Activated CD4-positive, CD25-positive, alpha-beta regulatory T cell treated with anti-CD3 and anti-CD28 coated beads, Interleukin-2, amount 50 U/mL, for 24 hours (primary cell): ENCODE measurements around the gene DLG2.
"Not testable (repeated sequence)": the region's sequence is repeated elsewhere in the genome, so short reads cannot be mapped to it uniquely, and the experiment has no call there.

Source experiments
- ATAC-seq, 2 donors: fragments of 150-1000 bp; cut with Tn5 transposase; one replicate each; pipeline ENCODE4 v1.10.0; 2021; ENCODE audit warnings: mild to moderate bottlenecking in 1 of 2, moderate library complexity in 1 of 2

Gene DLG2

DNA sequence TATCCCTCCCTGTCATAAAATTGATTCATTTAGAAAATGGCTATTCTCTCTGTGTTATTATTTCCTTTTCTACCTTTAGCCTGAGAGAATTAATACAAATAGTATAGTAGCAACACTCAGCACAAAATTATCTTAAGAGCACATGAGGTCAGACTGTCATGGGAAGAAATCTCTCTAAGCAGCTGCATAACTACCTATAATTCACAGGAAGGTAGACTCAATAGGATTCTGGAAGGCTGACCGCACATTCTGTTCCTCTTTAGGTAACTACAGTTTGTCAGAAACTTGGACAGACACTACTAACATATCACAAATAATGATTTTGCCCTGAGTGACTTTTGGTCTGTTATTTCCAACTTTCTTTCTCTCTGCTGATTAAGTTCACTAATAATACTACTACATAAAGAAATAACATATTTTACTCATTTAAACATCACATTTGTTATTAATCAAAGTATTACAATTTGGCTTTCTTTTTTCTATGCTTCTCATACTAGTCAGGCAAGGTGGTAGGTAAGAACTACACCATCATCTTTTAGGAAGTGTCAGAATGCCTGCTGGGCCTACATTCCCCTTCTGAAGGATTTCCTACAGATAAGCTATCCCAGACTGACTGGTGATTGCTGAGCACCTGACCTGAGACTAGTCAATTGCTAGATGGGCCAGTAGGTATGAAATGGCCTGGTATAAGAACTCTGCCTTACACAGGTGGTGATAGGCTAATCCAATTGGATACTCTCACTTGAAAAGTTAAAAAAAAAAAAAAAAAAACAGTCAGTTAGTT lies 325.1 kb downstream of the DLG2 start:
- ATAC-seq = no peak

DNA sequence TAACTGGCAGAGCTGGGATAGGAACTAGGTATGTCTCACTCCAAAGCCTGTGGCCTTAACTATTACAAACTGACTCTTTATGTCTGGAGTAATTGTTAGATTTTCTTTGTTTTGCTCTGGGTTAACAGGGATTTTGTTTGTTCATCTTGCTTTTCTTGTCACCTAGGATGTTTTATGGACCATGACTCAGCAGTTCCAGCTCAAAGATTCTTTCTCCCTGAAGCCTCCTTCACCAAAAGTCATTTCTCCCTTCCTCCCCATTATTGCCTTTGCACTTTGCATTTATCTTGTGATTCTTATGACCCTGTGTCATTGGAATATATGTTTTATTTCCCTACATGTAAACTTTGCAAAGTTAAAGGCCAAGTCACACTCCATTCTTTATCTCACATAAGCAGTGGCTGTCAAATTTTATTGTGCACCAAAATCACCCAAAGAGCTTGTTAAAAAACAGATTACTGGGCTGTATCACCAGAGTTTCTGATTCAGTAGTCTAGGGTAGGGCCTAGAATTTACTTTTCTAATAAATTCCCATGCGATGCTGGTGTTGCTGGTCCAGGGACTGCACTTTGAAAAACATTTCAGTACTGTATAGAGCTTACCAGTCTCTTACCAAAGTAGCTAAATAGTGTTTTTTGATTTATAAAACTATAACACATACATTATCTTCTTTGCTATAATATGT lies 327.7 kb downstream of the DLG2 start:
- ATAC-seq = no peak

DNA sequence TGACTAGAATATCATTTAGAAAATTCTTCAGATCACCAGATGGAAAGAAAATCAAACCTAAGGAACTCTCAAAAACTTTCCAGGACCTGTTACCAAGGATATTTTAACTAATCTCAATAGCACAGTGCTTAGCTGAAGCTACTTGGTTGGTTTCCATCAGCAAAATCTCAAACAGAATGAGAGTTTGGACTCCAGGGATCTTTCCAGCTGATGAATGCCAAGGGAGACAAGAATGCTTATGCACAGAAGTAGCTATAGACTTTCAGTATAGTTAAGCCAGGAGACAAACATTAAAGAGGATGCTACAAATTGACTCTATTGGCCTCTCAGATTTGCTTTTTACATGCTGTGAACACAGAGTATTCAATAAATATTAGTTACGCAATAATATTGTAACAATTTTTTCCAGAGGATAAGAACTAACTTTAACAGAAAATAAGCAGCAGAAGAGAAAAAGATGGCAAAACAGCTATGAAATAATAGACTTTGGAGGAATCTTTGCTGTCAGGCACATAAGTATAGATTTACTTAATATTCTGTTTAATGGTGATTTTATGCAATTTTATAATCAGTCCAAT lies 331.4 kb downstream of the DLG2 start:
- ATAC-seq = no peak

- ATAC-seq = no peak
These were observed 345.6 kb downstream of the DLG2 start for GRCh38 chr11:85281550-85281949.

- no peak for ATAC-seq
These were observed 347.9 kb downstream of the DLG2 start for GRCh38 chr11:85279267-85279666.

- ATAC-seq = no peak
These were observed 349.5 kb downstream of the DLG2 start for GRCh38 chr11:85277693-85278092.

- ATAC-seq = no peak
These were observed 350.8 kb downstream of the DLG2 start for GRCh38 chr11:85276332-85276731.

DNA sequence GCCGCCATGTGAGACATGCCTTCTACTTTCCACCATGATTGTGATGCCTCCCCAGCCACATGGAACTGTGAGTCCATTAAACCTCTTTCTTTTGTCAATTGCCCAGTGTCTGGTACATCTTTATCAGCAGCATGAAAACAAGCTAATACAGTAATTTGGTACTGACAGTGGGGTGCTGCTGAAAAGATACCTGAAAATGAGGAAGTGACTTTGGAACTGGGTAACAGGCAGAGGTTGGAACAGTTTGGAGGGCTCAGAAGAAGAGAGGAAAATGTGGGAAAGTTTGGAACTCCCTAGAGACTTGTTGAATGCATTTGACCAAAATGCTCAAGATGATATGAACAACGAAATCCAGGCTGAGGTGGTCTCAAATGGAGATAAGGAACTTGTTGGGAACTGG lies 356.8 kb downstream of the DLG2 start:
- ATAC-seq = not testable (repeated sequence)

DNA sequence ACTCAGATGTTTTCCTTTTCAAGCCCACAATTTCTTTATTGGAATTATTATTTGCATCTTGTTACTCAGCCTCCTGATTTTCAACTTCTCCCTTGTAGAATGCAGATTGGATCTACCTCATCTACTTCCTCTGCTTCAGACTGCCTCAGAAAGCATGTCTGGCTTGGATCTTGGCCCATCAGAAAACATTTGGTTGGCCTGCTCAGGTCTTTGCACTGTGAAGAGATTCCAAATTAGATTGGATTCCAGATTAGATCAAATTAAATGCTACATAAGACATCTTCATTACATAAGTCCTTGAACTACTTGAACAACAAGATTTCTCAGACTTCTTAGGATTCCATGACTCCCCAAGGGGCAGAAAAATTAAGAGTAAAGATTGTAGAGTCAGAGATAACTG lies 358.0 kb downstream of the DLG2 start:
- no peak for ATAC-seq

DNA sequence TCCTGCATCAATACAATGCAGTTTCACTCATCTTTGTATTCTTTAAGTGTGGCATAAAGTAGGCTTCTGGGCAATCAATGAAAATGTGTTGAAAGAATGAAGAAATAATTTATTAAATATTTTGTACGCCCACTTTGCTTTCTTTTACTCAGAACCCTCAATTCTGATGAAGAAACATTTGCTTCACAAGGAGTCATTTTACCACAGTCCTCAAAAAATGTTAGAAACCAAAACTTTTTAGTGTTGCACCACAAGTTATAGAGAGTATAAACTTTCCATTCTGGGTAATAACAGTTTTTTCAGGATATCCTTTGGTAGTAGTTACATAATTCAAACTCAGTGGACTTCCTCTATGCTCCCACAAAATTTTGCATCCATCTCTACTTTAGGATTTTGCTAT lies 360.5 kb downstream of the DLG2 start:
- no peak for ATAC-seq

- ATAC-seq = no peak
These were observed 363.8 kb downstream of the DLG2 start for GRCh38 chr11:85263328-85263727.

- ATAC-seq = no peak
These were observed 369.3 kb downstream of the DLG2 start for GRCh38 chr11:85257837-85258236.

GRCh38 chr11:85256433-85256832 lies 370.7 kb downstream of the DLG2 start:
- ATAC-seq = no peak

GRCh38 chr11:85249482-85249881 lies 377.7 kb downstream of the DLG2 start:
- no peak for ATAC-seq

GRCh38 chr11:85247797-85248196 lies 379.3 kb downstream of the DLG2 start:
- no peak for ATAC-seq

DNA sequence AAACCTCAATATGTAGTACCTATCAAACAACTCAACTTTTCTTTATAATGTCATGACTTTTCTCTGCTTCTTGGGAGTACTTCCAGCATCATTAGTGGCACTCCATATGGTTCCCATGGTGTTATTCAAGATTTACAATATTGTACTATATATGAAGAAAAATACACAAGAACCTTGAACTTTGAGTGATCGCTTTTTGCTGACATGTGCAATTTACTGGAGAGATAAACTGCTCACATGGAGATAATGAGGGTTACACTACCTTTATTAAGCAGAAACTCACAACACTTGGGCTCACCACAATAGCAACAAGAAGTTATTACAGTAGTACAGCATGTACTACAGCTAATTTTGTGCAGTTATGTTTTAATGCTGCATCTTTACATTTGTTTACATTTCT lies 388.2 kb downstream of the DLG2 start:
- ATAC-seq = no peak

DNA sequence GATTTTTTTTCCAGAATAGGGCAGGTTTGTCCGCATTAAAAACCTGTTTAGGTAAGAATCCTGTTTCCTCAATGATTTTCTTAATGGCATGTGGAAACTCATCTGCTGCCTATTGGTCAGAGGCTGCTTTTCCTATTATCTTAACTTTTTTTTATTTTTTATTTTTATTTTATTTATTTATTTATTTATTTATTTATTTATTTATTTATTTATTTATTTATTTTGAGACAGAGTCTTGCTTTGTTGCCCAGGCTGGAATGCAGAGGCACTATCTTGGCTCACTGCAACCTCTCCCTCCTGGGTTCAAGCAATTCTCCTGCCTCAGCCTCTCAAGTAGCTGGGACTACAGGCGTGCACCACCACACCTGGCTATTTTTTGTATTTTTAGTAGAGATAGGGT lies 389.1 kb downstream of the DLG2 start:
- ATAC-seq = not testable (repeated sequence)

DNA sequence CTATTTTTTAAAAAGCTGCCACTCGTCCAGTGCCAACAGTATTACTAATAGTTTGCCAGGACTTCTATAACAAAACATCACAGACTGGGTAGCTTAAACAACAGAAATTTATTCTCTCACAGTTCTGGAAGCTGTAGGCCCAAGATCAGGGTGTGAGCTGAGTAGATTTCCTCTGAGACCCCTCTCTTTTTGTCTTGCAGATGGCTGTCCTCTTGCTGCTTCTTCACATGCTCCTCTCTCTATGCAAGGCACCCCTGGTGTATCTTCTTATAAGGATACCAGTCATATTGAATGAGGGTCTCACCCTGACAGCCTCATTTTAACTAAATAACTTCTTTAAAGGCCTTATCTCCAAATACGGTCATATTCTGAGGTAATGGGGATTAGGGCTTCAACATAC lies 390.9 kb downstream of the DLG2 start:
- no peak for ATAC-seq

GRCh38 chr11:85232559-85232958 lies 394.6 kb downstream of the DLG2 start:
- ATAC-seq = no peak

- ATAC-seq = no peak
These were observed 395.6 kb downstream of the DLG2 start for GRCh38 chr11:85231588-85231987.

DNA sequence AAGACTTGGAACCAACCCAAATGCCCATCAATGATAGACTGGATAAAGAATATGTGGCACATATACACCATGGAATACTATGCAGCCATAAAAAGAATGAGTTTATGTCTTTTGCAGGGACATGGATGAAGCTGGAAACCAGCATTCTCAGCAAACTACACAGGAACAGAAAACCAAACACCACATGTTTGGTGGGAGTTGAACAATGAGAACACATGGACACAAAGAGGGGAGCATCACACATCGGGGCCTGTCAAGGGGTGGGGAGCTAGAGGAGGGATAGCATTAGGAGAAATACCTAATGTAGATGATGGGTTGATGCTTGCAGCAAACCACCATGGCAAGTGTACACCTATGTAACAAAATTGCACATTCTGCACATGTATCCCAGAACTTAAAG lies 397.4 kb downstream of the DLG2 start:
- not testable (repeated sequence) for ATAC-seq

GRCh38 chr11:85196968-85197367 lies 430.2 kb downstream of the DLG2 start:
- ATAC-seq = no peak

GRCh38 chr11:85195934-85196333 lies 431.2 kb downstream of the DLG2 start:
- ATAC-seq = no peak

DNA sequence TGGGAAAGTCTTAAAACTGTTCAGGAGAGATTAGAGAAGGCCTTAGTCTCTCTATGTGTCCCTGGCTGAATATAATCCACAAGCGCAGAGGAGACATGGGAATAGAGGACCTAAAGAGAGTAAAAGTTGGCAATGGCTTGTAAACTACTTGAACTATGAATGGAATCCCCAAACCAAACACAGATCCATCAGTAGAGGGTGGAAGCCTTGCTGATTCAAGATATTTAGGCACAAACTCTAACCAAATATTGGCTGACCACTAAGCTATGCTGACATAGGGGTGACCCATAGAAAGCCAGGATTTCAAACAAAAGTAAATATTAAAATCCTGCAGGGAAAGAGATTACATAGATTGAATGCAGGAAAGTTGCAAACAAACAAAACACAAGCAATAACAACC lies 439.2 kb downstream of the DLG2 start:
- no peak for ATAC-seq
